Parathyroid adenoma (tissue), 2 donors: ENCODE results near the gene C17orf100.

ENCODE experiments used
- H2AFZ ChIP-seq: fragments of 300-600 bp; sonication (generic); one replicate; pipeline ENCODE4 v1.7.0; 2017; ENCODE audit warnings: antibody characterized with exemption, mild to moderate bottlenecking
- H3K27ac ChIP-seq: fragments of 300-600 bp; sonication (generic); one replicate; pipeline ENCODE4 v1.7.0; 2017
- H3K27me3 ChIP-seq: fragments of 300-600 bp; sonication (generic); one replicate; pipeline ENCODE4 v1.7.0; 2017; ENCODE audit warnings: low read length; ENCODE audit not compliant: control insufficient read depth, insufficient read depth
- H3K36me3 ChIP-seq: fragments of 300-600 bp; sonication (generic); one replicate; pipeline ENCODE4 v1.7.0; 2017; ENCODE audit warnings: low read length; ENCODE audit not compliant: control insufficient read depth, insufficient read depth
- H3K4me1 ChIP-seq: fragments of 300-600 bp; sonication (generic); one replicate; pipeline ENCODE4 v1.7.0; 2017; ENCODE audit warnings: control low read depth
- H3K4me2 ChIP-seq: fragments of 300-600 bp; sonication (generic); one replicate; pipeline ENCODE4 v1.7.0; 2017; ENCODE audit warnings: low read length
- H3K4me3 ChIP-seq: fragments of 300-600 bp; sonication (generic); one replicate; pipeline ENCODE4 v1.7.0; 2017; ENCODE audit warnings: low read depth, low read length
- H3K79me2 ChIP-seq: fragments of 300-600 bp; sonication (generic); one replicate; pipeline ENCODE4 v1.7.0; 2017; ENCODE audit warnings: control low read depth
- H3K9ac ChIP-seq: fragments of 300-600 bp; sonication (generic); one replicate; pipeline ENCODE4 v1.7.0; 2017; ENCODE audit warnings: mild to moderate bottlenecking
- H3K9me3 ChIP-seq: fragments of 300-600 bp; sonication (generic); one replicate; pipeline ENCODE4 v1.7.0; 2017; ENCODE audit warnings: low read length; ENCODE audit not compliant: control insufficient read depth
- CTCF ChIP-seq: fragments of 300-600 bp; sonication (generic); IDR thresholded peaks from one replicate; pipeline ENCODE4 v1.7.0; 2017; ENCODE audit warnings: antibody characterized with exemption, mild to moderate bottlenecking
- donor health status: primary hyperparathyroidism.

The C17orf100 gene

GRCh38 chr17:6675201-6675825 lies 23.8 kb downstream of the C17orf100 start:
- no peak for TF ChIP-seq CTCF
- no peak overlapping the region for H3K27ac ChIP-seq
- no peak overlapping the region for H2AFZ ChIP-seq
- H3K9ac ChIP-seq = no peak overlapping the region
- H3K4me2 ChIP-seq = no peak overlapping the region
- H3K9me3 ChIP-seq = no peaks in the 10 kb centered on the region
- no peaks in the 10 kb centered on the region for H3K4me1 ChIP-seq
- no peak overlapping the region for H3K4me3 ChIP-seq
- H3K27me3 ChIP-seq = no peaks in the 10 kb centered on the region
- no peaks in the 10 kb centered on the region for H3K79me2 ChIP-seq
- H3K36me3 ChIP-seq = no peaks in the 10 kb centered on the region

GRCh38 chr17:6676802-6677157 lies 25.2 kb downstream of the C17orf100 start:
- Histone ChIP-seq H3K4me2 (no peak overlapping the region), H3K79me2 (no peaks in the 10 kb centered on the region), H3K9ac (no peak overlapping the region), H3K36me3 (no peaks in the 10 kb centered on the region), H3K4me3 (no peak overlapping the region), H3K9me3 (no peaks in the 10 kb centered on the region), H3K27ac (no peak overlapping the region), H3K4me1 (no peaks in the 10 kb centered on the region), H3K27me3 (no peaks in the 10 kb centered on the region), H2AFZ (no peak overlapping the region)
- no peak for TF ChIP-seq CTCF

DNA sequence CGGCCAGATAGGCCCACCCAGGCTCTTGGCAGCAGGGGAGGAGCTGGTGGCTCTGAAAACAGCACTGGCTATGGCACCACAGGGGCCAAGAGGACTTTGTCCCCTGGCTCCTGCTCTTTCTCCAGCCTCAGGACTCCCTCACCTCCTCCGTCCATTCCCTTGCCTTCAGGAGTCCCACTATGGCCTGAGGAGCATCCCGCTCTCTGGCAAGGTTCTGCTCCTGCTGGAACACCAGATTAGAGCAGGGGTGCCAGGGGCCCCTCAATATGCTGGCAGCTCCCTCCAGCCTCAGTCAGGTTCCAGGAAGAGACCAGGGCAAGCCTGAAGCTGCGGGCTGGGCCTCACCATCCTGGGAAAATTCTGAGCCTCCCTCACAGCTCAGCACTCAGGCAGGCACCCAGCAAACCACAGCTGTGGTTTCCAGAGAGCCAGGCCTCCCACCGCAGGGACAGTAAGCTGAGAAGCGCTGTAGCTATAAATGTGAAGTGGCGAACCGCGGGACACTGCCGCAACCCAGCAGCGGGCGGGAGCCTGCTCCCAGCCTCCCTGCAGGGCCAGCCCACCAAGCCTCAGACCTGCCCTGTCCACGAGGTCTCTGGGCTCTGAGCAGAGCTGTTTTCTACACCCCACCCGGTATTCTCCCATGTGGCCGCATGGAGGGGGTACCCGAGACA lies 25.7 kb downstream of the C17orf100 start:
- H3K9ac ChIP-seq = no peak overlapping the region
- H3K9me3 ChIP-seq = no peaks in the 10 kb centered on the region
- H3K4me3 ChIP-seq = no peak overlapping the region
- no peak overlapping the region for H2AFZ ChIP-seq
- H3K4me2 ChIP-seq = no peak overlapping the region
- no peaks in the 10 kb centered on the region for H3K27me3 ChIP-seq
- TF ChIP-seq CTCF = no peak
- H3K27ac ChIP-seq = no peak overlapping the region
- H3K79me2 ChIP-seq = no peaks in the 10 kb centered on the region
- no peaks in the 10 kb centered on the region for H3K36me3 ChIP-seq
- H3K4me1 ChIP-seq = no peaks in the 10 kb centered on the region

GRCh38 chr17:6677946-6678345 lies 26.4 kb downstream of the C17orf100 start:
- H3K36me3 ChIP-seq = no peaks in the 10 kb centered on the region
- no peaks in the 10 kb centered on the region for H3K4me1 ChIP-seq
- no peak overlapping the region for H3K27ac ChIP-seq
- H3K4me3 ChIP-seq = no peak overlapping the region
- no peak overlapping the region for H2AFZ ChIP-seq
- H3K27me3 ChIP-seq = no peaks in the 10 kb centered on the region
- no peak overlapping the region for H3K9ac ChIP-seq
- H3K79me2 ChIP-seq = no peaks in the 10 kb centered on the region
- no peak for TF ChIP-seq CTCF
- no peaks in the 10 kb centered on the region for H3K9me3 ChIP-seq
- no peak overlapping the region for H3K4me2 ChIP-seq

DNA sequence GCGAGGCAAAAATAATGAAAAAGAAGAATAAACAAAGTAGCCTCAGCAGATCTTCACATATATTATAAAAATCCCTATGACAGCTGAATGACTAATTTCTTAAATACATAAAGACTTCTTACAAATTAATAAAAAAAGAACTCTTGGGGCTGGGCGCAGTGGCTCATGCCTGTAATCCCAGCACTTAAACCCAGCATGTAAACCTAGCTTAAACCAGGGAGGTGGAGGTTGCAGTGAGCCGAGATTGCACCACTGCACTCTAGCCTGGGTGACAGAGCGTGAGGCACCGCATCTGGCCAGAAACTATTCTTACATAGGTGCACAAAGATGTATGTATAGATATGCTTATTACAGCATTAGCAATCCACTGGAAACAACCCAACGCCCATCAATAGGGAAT lies 27.7 kb downstream of the C17orf100 start:
- TF ChIP-seq CTCF = no peak
- H3K79me2 ChIP-seq = no peaks in the 10 kb centered on the region
- no peaks in the 10 kb centered on the region for H3K36me3 ChIP-seq
- no peaks in the 10 kb centered on the region for H3K27me3 ChIP-seq
- no peak overlapping the region for H3K4me3 ChIP-seq
- H3K4me1 ChIP-seq = no peaks in the 10 kb centered on the region
- no peak overlapping the region for H2AFZ ChIP-seq
- no peak overlapping the region for H3K4me2 ChIP-seq
- H3K9me3 ChIP-seq = no peaks in the 10 kb centered on the region
- H3K27ac ChIP-seq = no peak overlapping the region
- no peak overlapping the region for H3K9ac ChIP-seq
